ENCODE measurements around the gene PAK3. TPM values are rescaled to one million over a fixed set of nuclear protein-coding genes. Genes with fewer than 3 reads are reported as not detected.

PAK3 gene
- total RNA-seq, 4 donors from 2014 or later, result 0.42 to 2.1 (median 0.95) TPM

DNA sequence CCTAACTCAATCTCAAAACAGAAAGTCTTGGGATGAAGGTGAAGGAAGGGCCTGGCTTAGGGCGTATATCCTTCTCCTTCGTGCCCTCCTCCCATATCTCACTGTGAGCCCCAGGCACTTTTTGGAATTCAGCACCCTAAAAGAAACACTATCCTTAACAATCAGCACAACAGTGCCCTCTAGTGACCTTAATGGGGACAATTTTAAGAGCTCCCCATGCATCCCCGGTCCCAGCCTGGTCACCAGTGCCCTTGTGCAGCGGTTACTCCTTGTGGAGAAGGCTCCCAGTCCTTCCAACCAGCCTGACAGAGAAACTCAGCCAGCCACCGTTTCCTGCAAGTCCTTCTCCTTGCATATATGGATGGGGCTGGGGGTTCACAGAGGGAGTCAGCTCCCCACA, 4.2 kb downstream of the PAK3 start:
- no peak for DNase-seq (ENCODE audit: extremely low spot score)
- H3K36me3 ChIP-seq, result no peaks in the 10 kb centered on the region
- H3K27me3 ChIP-seq, result peaks cover 0 to 30% (median 2%) of the 10 kb centered on the region in 4 donors
- TF ChIP-seq EP300 (IDR thresholded peaks at IDR 0.05) (no peak), POLR2A (IDR thresholded peaks at IDR 0.05; ENCODE audit: low read depth) (no peak)
- TF ChIP-seq, protein P1, sequence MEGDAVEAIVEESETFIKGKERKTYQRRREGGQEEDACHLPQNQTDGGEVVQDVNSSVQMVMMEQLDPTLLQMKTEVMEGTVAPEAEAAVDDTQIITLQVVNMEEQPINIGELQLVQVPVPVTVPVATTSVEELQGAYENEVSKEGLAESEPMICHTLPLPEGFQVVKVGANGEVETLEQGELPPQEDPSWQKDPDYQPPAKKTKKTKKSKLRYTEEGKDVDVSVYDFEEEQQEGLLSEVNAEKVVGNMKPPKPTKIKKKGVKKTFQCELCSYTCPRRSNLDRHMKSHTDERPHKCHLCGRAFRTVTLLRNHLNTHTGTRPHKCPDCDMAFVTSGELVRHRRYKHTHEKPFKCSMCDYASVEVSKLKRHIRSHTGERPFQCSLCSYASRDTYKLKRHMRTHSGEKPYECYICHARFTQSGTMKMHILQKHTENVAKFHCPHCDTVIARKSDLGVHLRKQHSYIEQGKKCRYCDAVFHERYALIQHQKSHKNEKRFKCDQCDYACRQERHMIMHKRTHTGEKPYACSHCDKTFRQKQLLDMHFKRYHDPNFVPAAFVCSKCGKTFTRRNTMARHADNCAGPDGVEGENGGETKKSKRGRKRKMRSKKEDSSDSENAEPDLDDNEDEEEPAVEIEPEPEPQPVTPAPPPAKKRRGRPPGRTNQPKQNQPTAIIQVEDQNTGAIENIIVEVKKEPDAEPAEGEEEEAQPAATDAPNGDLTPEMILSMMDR (IDR thresholded peaks at IDR 0.05), result peak in 2 of 3 experiments; percentile 18 to 28
- intact Hi-C loops (cut with DNase I), result no loop called here
- 37% methylated on average over 5 of the region's 5 CpGs for WGBS
- H3K4me3 ChIP-seq, result no peak overlapping the region
- H3K9me3 ChIP-seq, result no peaks in the 10 kb centered on the region
- H3K27ac ChIP-seq (replicated peaks in 1 of 4), result no peak overlapping the region
- peaks cover 0 to 17% (median 7%) of the 10 kb centered on the region in 4 donors for H3K4me1 ChIP-seq

- Histone ChIP-seq H3K36me3 (no peaks in the 10 kb centered on the region), H3K4me3 (no peak overlapping the region), H3K4me1 (peaks cover 0 to 9% (median 2%) of the 10 kb centered on the region in 4 donors), H3K9me3 (no peaks in the 10 kb centered on the region), H3K27me3 (peaks cover 0 to 20% (median 0%) of the 10 kb centered on the region in 4 donors), H3K27ac (replicated peaks in 1 of 4) (no peak overlapping the region)
- no peak for TF ChIP-seq POLR2A (IDR thresholded peaks at IDR 0.05; ENCODE audit: low read depth)
- TF ChIP-seq POLR2AphosphoS5 (IDR thresholded peaks at IDR 0.05), result no peak
- TF ChIP-seq EP300 (IDR thresholded peaks at IDR 0.05), result no peak
- TF ChIP-seq, protein P1 (IDR thresholded peaks at IDR 0.05), result no peak
- intact Hi-C loops (cut with DNase I), result no loop called here
- no peak for DNase-seq (ENCODE audit: extremely low spot score)
- WGBS, result 17% methylated on average over 2 of the region's 2 CpGs
Measured at GRCh38 chrX:111101580-111101979, 5.6 kb downstream of the PAK3 start.

GRCh38 chrX:111102636-111103035, 6.6 kb downstream of the PAK3 start:
- TF ChIP-seq, protein P1 (IDR thresholded peaks at IDR 0.05), result no peak
- TF ChIP-seq EP300 (IDR thresholded peaks at IDR 0.05), result no peak
- TF ChIP-seq POLR2AphosphoS5 (IDR thresholded peaks at IDR 0.05), result no peak
- TF ChIP-seq POLR2A (IDR thresholded peaks at IDR 0.05; ENCODE audit: low read depth), result no peak
- no peak for DNase-seq (ENCODE audit: extremely low spot score)
- H3K36me3 ChIP-seq, result no peaks in the 10 kb centered on the region
- H3K9me3 ChIP-seq, result no peaks in the 10 kb centered on the region
- intact Hi-C loops (cut with DNase I), result no loop called here
- peaks cover 0 to 8% (median 2%) of the 10 kb centered on the region in 4 donors for H3K4me1 ChIP-seq
- peaks cover 0 to 18% (median 0%) of the 10 kb centered on the region in 4 donors for H3K27me3 ChIP-seq
- peak overlapping the region in 1 of 4 donors; percentile 33 for H3K27ac ChIP-seq (replicated peaks in 1 of 4)
- 62% methylated on average over 1 of the region's 1 CpG for WGBS
- H3K4me3 ChIP-seq, result no peak overlapping the region

DNA sequence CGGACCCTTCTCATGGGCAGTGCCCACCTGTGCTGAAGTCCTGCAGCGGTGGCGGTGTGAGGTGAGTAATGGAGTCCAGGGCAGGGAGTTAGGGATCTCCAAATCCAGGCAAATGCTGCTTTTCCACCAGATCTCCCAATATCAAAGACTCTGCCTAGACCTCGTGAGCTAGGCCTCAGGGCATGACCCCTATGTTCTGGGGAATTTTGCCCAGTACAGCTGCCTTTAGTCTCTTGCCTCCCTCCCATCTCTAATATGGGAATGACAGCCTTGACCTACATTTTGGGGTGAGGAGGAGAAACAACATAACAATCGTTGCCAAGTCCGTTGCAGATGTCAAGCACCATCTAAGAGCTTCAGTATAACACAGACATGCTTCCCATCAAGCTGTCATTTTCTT, 7.3 kb downstream of the PAK3 start:
- intact Hi-C loops (cut with DNase I), result no loop called here
- no peak overlapping the region for H3K4me3 ChIP-seq
- 80% methylated on average over 3 of the region's 6 CpGs for WGBS
- TF ChIP-seq, protein P1 (IDR thresholded peaks at IDR 0.05), result no peak
- TF ChIP-seq POLR2A (IDR thresholded peaks at IDR 0.05; ENCODE audit: low read depth), result no peak
- TF ChIP-seq POLR2AphosphoS5 (IDR thresholded peaks at IDR 0.05), result no peak
- no peaks in the 10 kb centered on the region for H3K9me3 ChIP-seq
- H3K27ac ChIP-seq (replicated peaks in 1 of 4), result no peak overlapping the region
- peaks cover 0 to 8% (median 2%) of the 10 kb centered on the region in 4 donors for H3K4me1 ChIP-seq
- peaks cover 0 to 14% (median 0%) of the 10 kb centered on the region in 4 donors for H3K27me3 ChIP-seq
- DNase-seq (ENCODE audit: extremely low spot score), result no peak
- H3K36me3 ChIP-seq, result no peaks in the 10 kb centered on the region

Data from esophagus muscularis mucosa (tissue), 4 donors.